Measurements from ENCODE around the gene IL4I1. TPM values are rescaled to one million over a fixed set of nuclear protein-coding genes. Genes with fewer than 3 reads are reported as not detected.

Gene IL4I1
- total RNA-seq, 3 donors from 2014 or later = 1.2 to 1.7 (median 1.6) TPM

DNA sequence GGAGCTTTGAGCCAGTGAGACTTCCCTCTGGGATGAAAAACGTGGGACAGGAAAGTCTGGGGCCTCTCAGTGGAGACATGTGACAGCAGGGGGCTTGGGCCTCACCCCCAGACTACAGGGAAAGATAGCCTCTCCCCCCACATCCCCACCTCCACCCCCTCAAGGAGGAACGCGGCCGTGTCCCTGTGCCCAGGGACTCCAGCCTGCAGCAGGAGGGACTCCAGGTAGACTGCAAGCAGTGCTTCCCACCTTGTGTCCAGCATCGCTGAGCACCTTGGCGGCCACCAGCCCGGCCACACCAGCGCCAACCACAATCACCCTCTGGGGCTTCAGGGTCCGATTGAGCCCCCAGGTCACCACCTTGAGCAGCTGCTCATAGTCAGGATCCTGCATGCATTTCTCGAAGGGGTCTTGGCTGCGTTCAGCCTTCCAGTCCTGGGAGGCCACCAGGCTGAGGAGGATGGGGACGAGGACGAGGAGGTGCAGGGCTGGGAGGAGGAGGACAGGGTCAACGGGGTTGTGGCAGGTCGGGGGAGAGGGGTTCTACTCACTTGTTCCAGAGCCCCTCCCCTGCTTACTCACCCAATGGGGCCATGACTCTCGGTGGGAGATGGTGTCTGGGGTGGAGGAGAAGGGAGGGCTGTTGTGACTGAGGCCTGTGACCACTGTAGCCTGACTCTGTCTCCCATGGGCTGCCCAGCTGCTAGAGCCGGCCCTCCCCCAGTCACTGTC, 955 bp downstream of the IL4I1 start:
- no peak for ATAC-seq
- H3K4me1 ChIP-seq (ENCODE audit: low read depth) = peaks cover 2% of the 10 kb centered on the region
- H3K9me3 ChIP-seq = no peaks in the 10 kb centered on the region
- intact Hi-C loops (cut with DNase I, micrococcal nuclease) = no loop called here
- no peaks in the 10 kb centered on the region for H3K36me3 ChIP-seq (ENCODE audit: low read depth)
- no peak for DNase-seq
- no peak overlapping the region for H3K4me3 ChIP-seq
- TF ChIP-seq, protein P1, sequence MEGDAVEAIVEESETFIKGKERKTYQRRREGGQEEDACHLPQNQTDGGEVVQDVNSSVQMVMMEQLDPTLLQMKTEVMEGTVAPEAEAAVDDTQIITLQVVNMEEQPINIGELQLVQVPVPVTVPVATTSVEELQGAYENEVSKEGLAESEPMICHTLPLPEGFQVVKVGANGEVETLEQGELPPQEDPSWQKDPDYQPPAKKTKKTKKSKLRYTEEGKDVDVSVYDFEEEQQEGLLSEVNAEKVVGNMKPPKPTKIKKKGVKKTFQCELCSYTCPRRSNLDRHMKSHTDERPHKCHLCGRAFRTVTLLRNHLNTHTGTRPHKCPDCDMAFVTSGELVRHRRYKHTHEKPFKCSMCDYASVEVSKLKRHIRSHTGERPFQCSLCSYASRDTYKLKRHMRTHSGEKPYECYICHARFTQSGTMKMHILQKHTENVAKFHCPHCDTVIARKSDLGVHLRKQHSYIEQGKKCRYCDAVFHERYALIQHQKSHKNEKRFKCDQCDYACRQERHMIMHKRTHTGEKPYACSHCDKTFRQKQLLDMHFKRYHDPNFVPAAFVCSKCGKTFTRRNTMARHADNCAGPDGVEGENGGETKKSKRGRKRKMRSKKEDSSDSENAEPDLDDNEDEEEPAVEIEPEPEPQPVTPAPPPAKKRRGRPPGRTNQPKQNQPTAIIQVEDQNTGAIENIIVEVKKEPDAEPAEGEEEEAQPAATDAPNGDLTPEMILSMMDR (IDR thresholded peaks at IDR 0.05) = no peak

DNA sequence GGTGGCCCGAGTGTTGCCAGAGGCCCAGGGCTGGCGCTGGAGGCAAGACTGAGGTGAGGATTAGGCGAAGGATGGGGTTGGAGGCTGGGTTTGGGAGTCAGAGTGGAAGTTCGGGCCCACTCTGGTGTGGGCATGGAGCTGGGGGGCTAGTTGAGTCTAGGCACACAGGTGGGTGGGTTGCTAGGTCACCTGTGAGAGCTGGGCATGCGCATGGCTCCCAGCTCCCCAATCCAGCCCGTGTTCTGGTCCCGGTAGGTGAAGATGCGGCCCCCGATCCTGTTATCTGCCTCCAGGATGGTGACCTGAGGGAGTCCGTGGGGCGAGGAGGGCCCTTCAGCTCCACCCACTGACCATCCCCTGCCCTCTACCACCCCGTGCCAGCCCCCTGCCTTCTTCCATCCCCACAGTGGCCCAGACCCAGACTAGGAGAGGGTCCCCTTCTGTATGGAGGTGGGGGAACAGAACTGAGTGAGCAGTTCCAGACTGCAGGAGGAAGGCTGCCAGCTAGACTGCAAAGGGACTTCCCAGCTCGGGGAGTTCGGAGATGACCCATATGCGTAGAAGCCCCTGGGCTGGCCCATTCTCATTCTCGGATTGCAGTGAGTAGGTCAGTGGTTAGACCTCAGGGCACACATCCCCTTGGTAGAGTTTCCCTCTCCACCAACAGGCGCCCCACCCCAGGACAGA, 1.7 kb downstream of the IL4I1 start:
- ATAC-seq (no peak), DNase-seq (no peak)
- intact Hi-C loops (cut with DNase I, micrococcal nuclease) = no loop called here
- TF ChIP-seq, protein P1 (IDR thresholded peaks at IDR 0.05) = no peak
- Histone ChIP-seq H3K4me1 (ENCODE audit: low read depth) (peaks cover 7% of the 10 kb centered on the region), H3K4me3 (no peak overlapping the region), H3K36me3 (ENCODE audit: low read depth) (no peaks in the 10 kb centered on the region), H3K9me3 (no peaks in the 10 kb centered on the region)

DNA sequence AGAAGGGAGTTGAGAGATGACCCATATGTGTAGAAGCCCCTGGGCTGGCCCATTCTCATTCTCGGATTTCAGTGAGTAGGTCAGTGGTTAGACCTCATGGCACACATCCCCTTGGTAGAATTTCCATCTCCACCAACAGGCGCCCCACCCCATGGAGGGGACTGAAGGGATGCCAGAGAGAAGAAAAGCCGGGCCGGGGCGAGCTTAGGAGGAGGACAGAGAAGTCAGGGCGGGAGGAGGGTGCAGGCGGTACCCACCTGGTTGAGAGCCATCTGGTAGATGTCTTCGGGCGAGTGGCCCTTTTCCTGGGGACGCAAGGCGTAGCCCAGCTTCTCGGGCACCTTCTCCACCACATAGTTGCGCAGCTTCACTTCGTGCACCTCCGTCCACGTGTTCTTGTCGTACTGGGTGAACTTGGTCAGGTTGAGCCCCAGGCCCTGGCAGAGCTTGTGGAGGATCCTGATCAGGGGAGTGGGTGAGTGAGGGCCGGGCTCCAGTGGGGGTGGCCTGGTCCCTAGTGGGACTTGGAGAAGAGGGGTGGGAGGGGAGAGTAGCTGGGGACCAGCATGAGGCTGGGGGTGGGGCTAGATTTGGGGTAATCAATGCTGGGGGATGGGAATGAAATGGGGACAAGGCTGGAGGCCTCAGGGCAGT, 2.5 kb downstream of the IL4I1 start:
- TF ChIP-seq, protein P1 (IDR thresholded peaks at IDR 0.05) = no peak
- intact Hi-C loops (cut with DNase I, micrococcal nuclease) = no loop called here
- H3K4me1 ChIP-seq (ENCODE audit: low read depth) = peaks cover 11% of the 10 kb centered on the region
- DNase-seq (no peak), ATAC-seq (no peak)
- H3K36me3 ChIP-seq (ENCODE audit: low read depth) = no peaks in the 10 kb centered on the region
- no peak overlapping the region for H3K4me3 ChIP-seq
- no peaks in the 10 kb centered on the region for H3K9me3 ChIP-seq

DNA sequence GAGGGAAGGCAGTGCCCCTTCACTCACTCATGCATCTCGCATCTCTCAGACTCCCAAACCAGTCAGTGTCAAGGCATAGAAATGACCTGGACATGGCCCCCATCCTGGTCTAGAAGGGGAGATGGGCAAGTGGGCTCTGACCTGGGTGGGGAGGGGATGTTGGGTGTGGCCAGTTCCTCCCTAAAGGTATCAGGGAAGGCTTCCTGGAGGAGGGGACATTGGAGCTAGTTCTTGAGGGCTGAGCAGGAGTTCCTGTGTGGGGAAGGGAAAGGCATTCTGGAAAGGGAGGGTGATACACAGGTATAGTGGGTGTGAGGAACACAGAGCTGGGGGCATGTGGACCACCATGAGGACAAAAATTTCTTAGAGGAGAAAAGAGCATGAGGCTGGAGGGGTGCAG, 4.0 kb downstream of the IL4I1 start:
- intact Hi-C loops (cut with DNase I, micrococcal nuclease) = no loop called here
- no peak for ATAC-seq
- H3K4me1 ChIP-seq (ENCODE audit: low read depth) = peaks cover 11% of the 10 kb centered on the region
- TF ChIP-seq, protein P1 (IDR thresholded peaks at IDR 0.05) = no peak
- no peak overlapping the region for H3K4me3 ChIP-seq
- H3K9me3 ChIP-seq = no peaks in the 10 kb centered on the region
- no peak for DNase-seq
- H3K36me3 ChIP-seq (ENCODE audit: low read depth) = no peaks in the 10 kb centered on the region

DNA sequence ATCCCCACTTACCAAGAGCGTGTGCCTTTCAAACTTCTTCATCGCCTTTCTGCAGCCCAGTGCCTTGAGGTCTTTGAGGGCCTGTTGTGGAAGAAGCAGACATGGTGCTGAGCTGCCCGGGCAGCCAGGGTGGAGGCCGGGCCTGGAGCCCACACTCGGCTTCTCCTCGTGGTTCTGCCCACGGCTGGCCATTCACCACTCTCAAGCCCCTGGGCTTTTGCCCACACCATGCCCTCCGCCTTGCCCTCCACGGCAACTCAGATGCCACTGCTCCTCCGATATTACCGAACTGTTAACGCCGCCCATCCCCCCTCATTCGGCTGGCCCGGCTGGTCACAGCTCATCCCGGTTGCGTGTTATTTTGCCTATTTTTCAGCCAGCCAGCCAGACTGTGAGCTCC, 5.3 kb downstream of the IL4I1 start:
- no peak for DNase-seq
- no peaks in the 10 kb centered on the region for H3K9me3 ChIP-seq
- peaks cover 8% of the 10 kb centered on the region for H3K4me1 ChIP-seq (ENCODE audit: low read depth)
- no peaks in the 10 kb centered on the region for H3K36me3 ChIP-seq (ENCODE audit: low read depth)
- intact Hi-C loops (cut with DNase I, micrococcal nuclease) = no loop called here
- TF ChIP-seq, protein P1 (IDR thresholded peaks at IDR 0.05) = no peak
- ATAC-seq = no peak
- no peak overlapping the region for H3K4me3 ChIP-seq
